ENCODE results near the gene SLC25A13. TPM values are rescaled to one million over a fixed set of nuclear protein-coding genes. Genes with fewer than 3 reads are reported as not detected.

Gene SLC25A13
- total and polyA plus RNA-seq, 2 of the 13 experiments (the other 11 are each of a cell fraction or from before 2014, with no cell fraction given) = 36.2 to 84.9 TPM

- no peak for TF ChIP-seq ZNF10 (CRISPR knock-in tag; IDR thresholded peaks at IDR 0.05; ENCODE audit: borderline replicate concordance, low read depth)
- TF ChIP-seq RBM39 (IDR thresholded peaks at IDR 0.05; ENCODE audit: low read depth, low read length, poor library complexity, severe bottlenecking) = no peak
- no peak for TF ChIP-seq SMARCC2 (IDR thresholded peaks at IDR 0.05)
- no peak for TF ChIP-seq ZNF7 (CRISPR knock-in tag; IDR thresholded peaks at IDR 0.05)
- TF ChIP-seq EP300 (IDR thresholded peaks at IDR 0.05; ENCODE audit: low read depth in 2 of 2, low read length in 2 of 2) = peak in 1 of 2 experiments; percentile 34; a peak in 1 of 4 replicates
- no peak for TF ChIP-seq EP300 (CRISPR knock-in tag; IDR thresholded peaks at IDR 0.05; ENCODE audit: borderline replicate concordance)
- no peak for TF ChIP-seq ZNF781 (CRISPR knock-in tag; IDR thresholded peaks at IDR 0.05; ENCODE audit: borderline replicate concordance, not compliant biosample characterization)
- TF ChIP-seq GMEB1 (CRISPR knock-in tag; IDR thresholded peaks at IDR 0.05; ENCODE audit: borderline replicate concordance) = no peak
- TF ChIP-seq BORCS8-MEF2B (CRISPR knock-in tag; IDR thresholded peaks at IDR 0.05) = no peak
- TF ChIP-seq SP1 (IDR thresholded peaks at IDR 0.05) = no peak
- no peak for TF ChIP-seq SP1 (CRISPR knock-in tag; IDR thresholded peaks at IDR 0.05)
- TF ChIP-seq ZNF780A (CRISPR knock-in tag; IDR thresholded peaks at IDR 0.05) = no peak
- no peak for TF ChIP-seq DR1 (CRISPR knock-in tag; IDR thresholded peaks at IDR 0.05)
- TF ChIP-seq PBX2 (CRISPR knock-in tag; IDR thresholded peaks at IDR 0.05) = no peak
- TF ChIP-seq ZNF274 (CRISPR knock-in tag; IDR thresholded peaks at IDR 0.05) = no peak
- no peak for TF ChIP-seq FOXA1 (IDR thresholded peaks at IDR 0.05)
- TF ChIP-seq FOXA1 (CRISPR knock-in tag; IDR thresholded peaks at IDR 0.05) = peak; percentile 59
- no peak; the same call in 1 of the 2 replicates for TF ChIP-seq ZBTB38 (CRISPR knock-in tag; IDR thresholded peaks at IDR 0.05)
- TF ChIP-seq CREM (IDR thresholded peaks at IDR 0.05) = peak; percentile 56
- no peak for TF ChIP-seq CREM (CRISPR knock-in tag; IDR thresholded peaks at IDR 0.05)
- TF ChIP-seq ZFX (CRISPR knock-in tag; IDR thresholded peaks at IDR 0.05; ENCODE audit: low read depth) = no peak
- TF ChIP-seq FOXP1 (IDR thresholded peaks at IDR 0.05) = no peak
- TF ChIP-seq FOXP1 (CRISPR knock-in tag; IDR thresholded peaks at IDR 0.05) = no peak
- no peak for TF ChIP-seq ATF4 (CRISPR knock-in tag; IDR thresholded peaks at IDR 0.05)
- TF ChIP-seq NCOA2 (CRISPR knock-in tag; IDR thresholded peaks at IDR 0.05) = no peak
- no peak for TF ChIP-seq ZNF232 (CRISPR knock-in tag; IDR thresholded peaks at IDR 0.05; ENCODE audit: borderline replicate concordance)
- no peak for TF ChIP-seq ZNF562 (CRISPR knock-in tag; IDR thresholded peaks at IDR 0.05; ENCODE audit: borderline replicate concordance)
- TF ChIP-seq ZNF589 (CRISPR knock-in tag; conservative IDR thresholded peaks at IDR 0.05) = no peak
- no peak for TF ChIP-seq HDAC6 (IDR thresholded peaks at IDR 0.05; ENCODE audit: low read depth, low read length)
- TF ChIP-seq PTBP1 (IDR thresholded peaks at IDR 0.05; ENCODE audit: low read depth, low read length, poor library complexity, severe bottlenecking) = no peak
- no peak for TF ChIP-seq NFYC (CRISPR knock-in tag; IDR thresholded peaks at IDR 0.05)
- no peak for TF ChIP-seq HOXA9 (CRISPR knock-in tag; IDR thresholded peaks at IDR 0.05; ENCODE audit: borderline replicate concordance)
Observed at GRCh38 chr7:96321031-96321657, 754 bp downstream of the SLC25A13 start (continued).
